OCI-LY7 (cell line): ENCODE results near the gene GLS. TPM values are rescaled to one million over a fixed set of nuclear protein-coding genes. Genes with fewer than 3 reads are reported as not detected.

Source experiments
- BruUV-seq: library from RNA; stranded (reverse); fragments of 400-500 nt; replicated peaks from 2 replicates; lab custom pipeline; 2021; lab: Mats Ljungman, UMichigan
- CTCF ChIA-PET: fragments of 300-600 bp; sonication (Branson Sonifier 250); formaldehyde crosslinking; loops from one replicate; lab custom pipeline; 2022; ENCODE audit warnings: antibody characterized with exemption; ENCODE audit not compliant: unreplicated experiment; lab: Charles Lee
- POLR2A ChIA-PET: fragments of 300-600 bp; sonication (Branson Sonifier 250); formaldehyde crosslinking; loops from one replicate; lab custom pipeline; 2022; ENCODE audit warnings: antibody characterized with exemption; lab: Charles Lee
- DNase-seq: peaks from one replicate; pipeline ENCODE4 v3.0.0-alpha.2; 2015; ENCODE audit warnings: low spot score
- H2AFZ ChIP-seq: fragments of 200-600 bp; sonication (generic), shearing (Covaris generic); 2 replicates; pipeline ENCODE4 v1.6.1; 2014; ENCODE audit warnings: mild to moderate bottlenecking, antibody characterized with exemption, low read length, moderate library complexity
- H3K27ac ChIP-seq: fragments of 200-600 bp; sonication (generic); 2 replicates; pipeline ENCODE4 v1.5.1; 2014; ENCODE audit warnings: mixed run types, low read depth, mild to moderate bottlenecking, moderate library complexity, low read length, inconsistent platforms; ENCODE audit not compliant: poor library complexity, severe bottlenecking
- H3K36me3 ChIP-seq: fragments of 200-600 bp; sonication (generic); 2 replicates; pipeline ENCODE4 v1.6.1; 2014; ENCODE audit warnings: mild to moderate bottlenecking, antibody characterized with exemption, low read length, moderate library complexity, mixed read lengths; ENCODE audit not compliant: insufficient read depth
- H3K4me1 ChIP-seq: fragments of 200-600 bp; sonication (generic); 2 replicates; pipeline ENCODE4 v1.5.1; 2014; ENCODE audit warnings: mild to moderate bottlenecking, low read length; ENCODE audit not compliant: insufficient read depth, poor library complexity, severe bottlenecking
- H3K4me2 ChIP-seq: fragments of 200-600 bp; sonication (generic); 2 replicates; pipeline ENCODE4 v1.6.1; 2014; ENCODE audit warnings: mild to moderate bottlenecking, low read length
- H3K4me3 ChIP-seq: fragments of 200-600 bp; sonication (generic); 2 replicates; pipeline ENCODE4 v1.5.1; 2014; ENCODE audit warnings: mild to moderate bottlenecking, low read depth, low read length; ENCODE audit not compliant: poor library complexity, severe bottlenecking
- H3K79me2 ChIP-seq: fragments of 200-600 bp; sonication (generic); 2 replicates; pipeline ENCODE4 v1.6.1; 2016; ENCODE audit warnings: low read depth, mild to moderate bottlenecking, low read length, moderate library complexity, mixed read lengths; ENCODE audit not compliant: insufficient read depth
- H3K9me2 ChIP-seq: fragments of 200-600 bp; sonication (generic); 2 replicates; pipeline ENCODE4 v1.6.1; 2016; ENCODE audit warnings: mild to moderate bottlenecking, low read length, mixed read lengths; ENCODE audit not compliant: insufficient read depth
- H3K9me3 ChIP-seq: fragments of 200-600 bp; sonication (generic); 2 replicates; pipeline ENCODE4 v1.6.1; 2014; ENCODE audit warnings: mild to moderate bottlenecking, mixed run types, low read length, mixed read lengths
- H4K20me1 ChIP-seq: fragments of 200-600 bp; sonication (generic); 2 replicates; pipeline ENCODE4 v1.6.1; 2014; ENCODE audit warnings: mild to moderate bottlenecking, antibody characterized with exemption, low read length, moderate library complexity, mixed read lengths; ENCODE audit not compliant: insufficient read depth
- CTCF ChIP-seq: fragments of 200-600 bp; sonication (generic); conservative IDR thresholded peaks from 2 replicates; pipeline ENCODE4 v1.5.1; 2014; ENCODE audit warnings: mild to moderate bottlenecking, antibody characterized with exemption, low read length, moderate library complexity, mixed read lengths
- EZH2phosphoT487 ChIP-seq: fragments of 200-600 bp; sonication (generic); IDR thresholded peaks from 2 replicates; pipeline ENCODE4 v1.6.1; 2018; ENCODE audit warnings: low read depth, borderline replicate concordance, mild to moderate bottlenecking, mixed run types, antibody characterized with exemption, low read length, moderate library complexity, mixed read lengths
- intact Hi-C: fragments of 100-400 bp; cut with micrococcal nuclease; formaldehyde crosslinking; loops from one replicate; pipeline ENCODE4 v1.10.0; 2022; ENCODE audit not compliant: unreplicated experiment
- total RNA-seq, 2 experiments: library from RNA; depleted of rRNA in 1 of 2; stranded (reverse); fragments of >200 nt in 1 of 2; shearing (Covaris generic) in 1 of 2; gene quantifications; 2 replicates each; pipeline ENCODE4 v1.2.3, GENCODE V29; 2014 to 2022

The GLS gene
- total RNA-seq, 2 experiments from 2014 or later = 102 to 103 TPM

- POLR2A ChIA-PET = interaction anchor here (0.5 kb wide), 1 partner anchor 116 kb away, joined by 4 read pairs; no protein-coding TSS in a partner anchor
- no TSS peak for BruUV-seq
- no peak overlapping the region for H3K27ac ChIP-seq
- CTCF ChIA-PET = no interaction called here
- H3K4me2 ChIP-seq = no peak overlapping the region
- no peaks in the 10 kb centered on the region for H3K9me2 ChIP-seq
- H3K4me3 ChIP-seq = no peak overlapping the region
- no peak for TF ChIP-seq EZH2phosphoT487
- TF ChIP-seq CTCF = no peak
- H3K36me3 ChIP-seq = no peaks in the 10 kb centered on the region
- H3K4me1 ChIP-seq = no peaks in the 10 kb centered on the region
- H3K79me2 ChIP-seq = no peaks in the 10 kb centered on the region
- H2AFZ ChIP-seq = no peak overlapping the region
- intact Hi-C loops = no loop called here
- no peaks in the 10 kb centered on the region for H4K20me1 ChIP-seq
- DNase-seq = no peak
- no peaks in the 10 kb centered on the region for H3K9me3 ChIP-seq
These were observed 40.0 kb upstream of the GLS start for GRCh38 chr2:190840569-190841172.

GRCh38 chr2:190841707-190842505, 38.7 kb upstream of the GLS start:
- H3K27ac ChIP-seq = no peak overlapping the region
- CTCF ChIA-PET = no interaction called here
- H4K20me1 ChIP-seq = no peaks in the 10 kb centered on the region
- no peaks in the 10 kb centered on the region for H3K79me2 ChIP-seq
- H3K9me3 ChIP-seq = no peaks in the 10 kb centered on the region
- intact Hi-C loops = no loop called here
- H3K36me3 ChIP-seq = no peaks in the 10 kb centered on the region
- POLR2A ChIA-PET = interaction anchor here (0.6 kb wide), 1 partner anchor 94 kb away, joined by 4 read pairs; no protein-coding TSS in a partner anchor
- H3K4me2 ChIP-seq = no peak overlapping the region
- BruUV-seq = no TSS peak
- DNase-seq = no peak
- TF ChIP-seq EZH2phosphoT487 (no peak), CTCF (no peak)
- H2AFZ ChIP-seq = no peak overlapping the region
- H3K4me3 ChIP-seq = no peak overlapping the region
- no peaks in the 10 kb centered on the region for H3K9me2 ChIP-seq
- no peaks in the 10 kb centered on the region for H3K4me1 ChIP-seq

- ChIA-PET CTCF (no interaction called here), POLR2A (no interaction called here)
- no peak overlapping the region for H3K4me2 ChIP-seq
- H3K27ac ChIP-seq = no peak overlapping the region
- DNase-seq = no peak
- H3K9me3 ChIP-seq = no peaks in the 10 kb centered on the region
- no TSS peak for BruUV-seq
- no peaks in the 10 kb centered on the region for H4K20me1 ChIP-seq
- H3K4me1 ChIP-seq = no peaks in the 10 kb centered on the region
- no peaks in the 10 kb centered on the region for H3K36me3 ChIP-seq
- no peak for TF ChIP-seq EZH2phosphoT487
- TF ChIP-seq CTCF = no peak
- no peak overlapping the region for H3K4me3 ChIP-seq
- no peaks in the 10 kb centered on the region for H3K9me2 ChIP-seq
- H2AFZ ChIP-seq = no peak overlapping the region
- no peaks in the 10 kb centered on the region for H3K79me2 ChIP-seq
- intact Hi-C loops = no loop called here
These were observed 38.0 kb upstream of the GLS start for GRCh38 chr2:190842606-190843104.
